ENCODE results near the gene PDXP.
"Not testable (repeated sequence)": the region's sequence is repeated elsewhere in the genome, so short reads cannot be mapped to it uniquely, and the experiment has no call there.

The PDXP gene

DNA sequence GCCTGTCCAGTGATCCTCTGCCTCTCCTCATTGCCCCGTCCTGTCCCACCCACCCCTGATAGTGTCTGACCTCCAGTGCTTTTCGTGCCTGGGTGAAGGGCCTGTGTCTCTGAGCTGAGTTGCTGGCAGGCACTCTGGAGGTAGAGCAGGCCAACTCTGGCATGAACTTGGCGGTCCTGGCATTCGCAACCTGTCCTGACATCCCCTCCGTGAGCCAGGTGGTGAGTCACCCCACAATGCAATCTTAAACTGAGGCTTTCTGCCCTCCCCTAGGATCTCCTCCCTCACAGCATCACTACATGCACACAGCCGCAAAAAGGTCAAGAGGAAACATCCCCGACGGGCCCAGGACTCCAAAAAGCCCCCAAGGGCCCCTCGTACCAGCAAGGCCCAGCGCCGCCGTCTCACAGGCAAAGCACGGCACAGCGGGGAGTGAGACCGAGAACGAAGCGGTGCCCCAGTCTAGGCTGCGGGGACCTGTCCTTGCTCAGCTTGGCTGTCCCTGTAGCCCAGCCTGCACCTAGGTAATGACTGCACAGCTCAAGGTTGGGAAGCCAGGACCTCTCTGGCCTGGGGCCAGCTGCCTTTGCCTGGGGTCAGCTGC lies 32.5 kb downstream of the PDXP start:
- H3K4me3 ChIP-seq (ENCODE audit: low read depth, low read length), result no peak overlapping the region
- in situ Hi-C loops (cut with HindIII; ENCODE audit: low sequenced_read_pairs), result no loop called here
- TF ChIP-seq, protein P1, sequence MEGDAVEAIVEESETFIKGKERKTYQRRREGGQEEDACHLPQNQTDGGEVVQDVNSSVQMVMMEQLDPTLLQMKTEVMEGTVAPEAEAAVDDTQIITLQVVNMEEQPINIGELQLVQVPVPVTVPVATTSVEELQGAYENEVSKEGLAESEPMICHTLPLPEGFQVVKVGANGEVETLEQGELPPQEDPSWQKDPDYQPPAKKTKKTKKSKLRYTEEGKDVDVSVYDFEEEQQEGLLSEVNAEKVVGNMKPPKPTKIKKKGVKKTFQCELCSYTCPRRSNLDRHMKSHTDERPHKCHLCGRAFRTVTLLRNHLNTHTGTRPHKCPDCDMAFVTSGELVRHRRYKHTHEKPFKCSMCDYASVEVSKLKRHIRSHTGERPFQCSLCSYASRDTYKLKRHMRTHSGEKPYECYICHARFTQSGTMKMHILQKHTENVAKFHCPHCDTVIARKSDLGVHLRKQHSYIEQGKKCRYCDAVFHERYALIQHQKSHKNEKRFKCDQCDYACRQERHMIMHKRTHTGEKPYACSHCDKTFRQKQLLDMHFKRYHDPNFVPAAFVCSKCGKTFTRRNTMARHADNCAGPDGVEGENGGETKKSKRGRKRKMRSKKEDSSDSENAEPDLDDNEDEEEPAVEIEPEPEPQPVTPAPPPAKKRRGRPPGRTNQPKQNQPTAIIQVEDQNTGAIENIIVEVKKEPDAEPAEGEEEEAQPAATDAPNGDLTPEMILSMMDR (IDR thresholded peaks at IDR 0.05; ENCODE audit: low read depth, low read length, missing control alignments), result no peak
- no peak for DNase-seq (ENCODE audit: low read depth)

DNA sequence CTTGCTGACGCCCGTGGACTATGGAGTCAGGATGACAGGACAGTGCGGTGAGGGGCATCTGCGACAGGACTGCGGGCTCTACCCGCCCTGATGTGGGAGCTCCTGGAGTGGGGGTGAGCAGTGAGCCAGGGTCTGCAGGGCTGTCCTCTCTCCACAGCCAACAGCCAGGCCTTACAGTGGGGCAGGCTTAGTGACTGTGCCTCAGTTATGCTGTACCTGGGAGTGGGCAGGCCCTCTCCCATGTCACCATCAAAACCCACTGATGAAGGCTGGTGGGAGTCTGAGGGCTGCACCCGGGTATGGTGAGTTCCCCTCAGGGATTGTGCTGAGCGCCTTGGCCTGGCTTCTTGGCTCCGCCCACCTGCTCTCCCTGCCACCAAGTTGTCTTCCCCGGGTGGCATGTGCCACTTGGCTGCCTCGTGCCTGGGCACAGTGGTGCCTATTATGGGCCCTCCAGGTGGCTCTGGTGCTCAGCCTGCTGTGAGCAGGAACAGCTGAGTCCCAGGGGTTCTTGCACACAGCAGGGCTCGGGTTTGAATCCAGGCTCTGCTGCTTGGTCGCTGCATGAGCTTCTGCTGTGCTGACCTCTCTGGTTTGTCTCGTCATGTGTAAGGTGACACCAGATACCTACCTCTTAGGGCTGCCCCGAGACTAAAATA lies 34.2 kb downstream of the PDXP start:
- in situ Hi-C loops (cut with HindIII; ENCODE audit: low sequenced_read_pairs), result no loop called here
- no peak overlapping the region for H3K4me3 ChIP-seq (ENCODE audit: low read depth, low read length)
- DNase-seq (ENCODE audit: low read depth), result no peak
- TF ChIP-seq, protein P1 (IDR thresholded peaks at IDR 0.05; ENCODE audit: low read depth, low read length, missing control alignments), result no peak

DNA sequence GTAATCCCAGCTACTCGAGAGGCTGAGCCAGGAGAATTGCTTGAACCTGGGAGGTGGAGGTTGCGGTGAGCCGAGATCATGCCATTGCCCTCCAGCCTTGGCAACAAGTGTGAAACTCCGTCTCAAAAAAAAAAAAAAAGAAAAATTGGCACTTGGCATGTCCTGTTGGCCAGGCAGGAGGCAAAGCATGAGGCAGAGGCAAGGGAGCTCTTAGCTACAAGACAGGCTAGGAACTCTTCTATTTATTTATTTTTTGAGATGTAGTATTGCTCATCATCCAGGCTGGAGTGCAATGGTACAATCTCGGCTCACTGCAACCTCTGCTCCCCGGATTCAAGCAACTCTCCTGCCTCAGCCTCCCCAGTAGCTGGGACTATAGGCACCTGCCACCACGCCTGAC lies 35.6 kb downstream of the PDXP start:
- H3K4me3 ChIP-seq (ENCODE audit: low read depth, low read length); DNase-seq (ENCODE audit: low read depth); in situ Hi-C loops (cut with HindIII; ENCODE audit: low sequenced_read_pairs): not testable (repeated sequence)

DNA sequence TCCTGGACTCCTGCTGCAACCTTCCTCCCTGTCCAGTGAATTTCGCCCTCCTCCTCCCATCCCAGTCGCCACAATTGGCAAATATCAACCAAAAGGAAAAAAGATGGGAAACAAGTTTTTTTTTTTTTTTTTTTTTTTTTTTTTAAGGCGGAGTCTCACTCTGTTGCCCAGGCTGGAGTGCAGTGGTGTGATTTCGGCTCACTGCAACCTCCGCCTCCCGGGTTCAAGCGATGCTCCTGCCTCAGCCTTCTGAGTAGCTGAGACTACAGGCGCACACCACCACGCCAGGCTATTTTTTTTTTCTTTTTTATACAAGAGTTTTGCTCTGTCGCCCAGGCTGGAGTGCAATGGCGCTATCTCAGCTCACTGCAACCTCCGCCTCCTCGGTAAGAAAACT lies 37.7 kb downstream of the PDXP start:
- DNase-seq (ENCODE audit: low read depth); in situ Hi-C loops (cut with HindIII; ENCODE audit: low sequenced_read_pairs): not testable (repeated sequence)
- H3K4me3 ChIP-seq (ENCODE audit: low read depth, low read length), result peak overlapping the region; percentile 30

- TF ChIP-seq, protein P1 (IDR thresholded peaks at IDR 0.05; ENCODE audit: low read depth, low read length, missing control alignments), result peak; percentile 49
- DNase-seq (ENCODE audit: low read depth), result peak; percentile 82
- in situ Hi-C loops (cut with HindIII; ENCODE audit: low sequenced_read_pairs), result no loop called here
- peak within 1 kb of the TSS; percentile 30 for H3K4me3 ChIP-seq (ENCODE audit: low read depth, low read length)
These were observed 38.4 kb downstream of the PDXP start, which contains the start of gene TRIOBP for GRCh38 chr22:37696657-37697537. Gene TRIOBP, plus strand, starts transcription at chr22:37697048. Its CDS starts 4,318 bp downstream, at chr22:37701366.

DNA sequence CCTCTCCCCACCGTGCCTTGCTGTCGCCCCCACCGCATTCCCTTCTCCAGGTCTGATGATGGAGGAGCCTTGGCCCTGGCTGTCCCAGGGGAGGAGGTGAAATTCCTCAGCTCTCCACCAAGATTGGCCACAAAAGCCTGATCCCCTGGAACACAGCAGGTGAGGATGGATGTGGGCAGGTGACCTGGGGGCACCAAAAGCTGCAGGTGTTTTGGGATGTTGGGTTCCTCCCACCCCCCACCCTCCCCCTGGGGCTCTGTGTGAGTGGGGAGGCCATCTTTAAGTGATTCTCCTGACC lies 39.0 kb downstream of the PDXP start:
- no peak for DNase-seq (ENCODE audit: low read depth)
- in situ Hi-C loops (cut with HindIII; ENCODE audit: low sequenced_read_pairs), result no loop called here
- TF ChIP-seq, protein P1 (IDR thresholded peaks at IDR 0.05; ENCODE audit: low read depth, low read length, missing control alignments), result no peak
- H3K4me3 ChIP-seq (ENCODE audit: low read depth, low read length), result peak overlapping the region; percentile 30

- DNase-seq (ENCODE audit: low read depth), result no peak
- TF ChIP-seq, protein P1 (IDR thresholded peaks at IDR 0.05; ENCODE audit: low read depth, low read length, missing control alignments), result no peak
- H3K4me3 ChIP-seq (ENCODE audit: low read depth, low read length), result no peak overlapping the region
- in situ Hi-C loops (cut with HindIII; ENCODE audit: low sequenced_read_pairs), result no loop called here
These were observed 42.7 kb downstream of the PDXP start for GRCh38 chr22:37701141-37701786.

Data from astrocyte of the cerebellum (primary cell).